SK-N-SH (cell line): ENCODE measurements around the gene RCOR3. TPM values are rescaled to one million over a fixed set of nuclear protein-coding genes. Genes with fewer than 3 reads are reported as not detected.
"Not testable (repeated sequence)": the region's sequence is repeated elsewhere in the genome, so short reads cannot be mapped to it uniquely, and the experiment has no call there.

Source experiments
- CTCF ChIA-PET: fragments of 300-600, 350-600 bp; formaldehyde crosslinking; extraction: SDS; loops from one replicate; lab custom pipeline; 2021; lab: Yijun Ruan, JAX
- POLR2A ChIA-PET: fragments of 350-600 bp; sonication (Branson Sonifier 250); formaldehyde crosslinking; extraction: SDS; loops from one replicate; lab custom pipeline; 2020; ENCODE audit warnings: antibody characterized with exemption, inconsistent platforms; lab: Yijun Ruan, JAX
- DNase-seq: peaks from one replicate; pipeline ENCODE4 v3.0.0; 2012
- H2AFZ ChIP-seq: fragments of 200-600 bp; sonication (generic); 2 replicates; pipeline ENCODE4 v1.8.1; 2016; ENCODE audit warnings: antibody characterized with exemption, mild to moderate bottlenecking, low read depth
- H3F3A ChIP-seq: fragments of 200-600 bp; sonication (generic); replicated peaks from 2 replicates; pipeline ENCODE3; 2016; ENCODE audit warnings: antibody characterized with exemption, mild to moderate bottlenecking; ENCODE audit not compliant: insufficient read depth
- H3K27ac ChIP-seq, 2 experiments: fragments of 200-500 bp in 1 of 2; fragments of 200-600 bp in 1 of 2; sonication (Bioruptor generic) in 1 of 2; sonication (generic), shearing (Covaris generic) in 1 of 2; 2 replicates each; pipeline versions ENCODE4 v1.5.1 to v1.6.1; 2014 to 2016; ENCODE audit warnings: low read depth in 2 of 2, inconsistent platforms in 1 of 2, low read length in 1 of 2, mild to moderate bottlenecking in 1 of 2, mixed read lengths in 1 of 2
- H3K27me3 ChIP-seq: fragments of 200-600 bp; sonication (generic), shearing (Covaris generic); 2 replicates; pipeline ENCODE4 v1.6.1; 2016; ENCODE audit warnings: mixed run types; ENCODE audit not compliant: insufficient read depth
- H3K36me3 ChIP-seq, 2 experiments: fragments of 200-500 bp in 1 of 2; fragments of 200-600 bp in 1 of 2; sonication (Bioruptor generic) in 1 of 2; sonication (generic) in 1 of 2; replicated peaks in 1 of 2; 2 replicates each; pipeline versions ENCODE3 to v1.5.1; 2014 to 2016; ENCODE audit warnings: low read length in 1 of 2, mild to moderate bottlenecking in 1 of 2; ENCODE audit not compliant: insufficient read depth in 2 of 2, control insufficient read depth in 1 of 2
- H3K4me1 ChIP-seq, 2 experiments: fragments of 200-500 bp in 1 of 2; fragments of 200-600 bp in 1 of 2; sonication (Bioruptor generic) in 1 of 2; sonication (generic), shearing (Covaris generic) in 1 of 2; 2 replicates each; pipeline versions ENCODE4 v1.5.1 to v1.6.1; 2014 to 2016; ENCODE audit warnings: low read depth in 1 of 2, low read length in 1 of 2, mixed run types in 1 of 2; ENCODE audit not compliant: insufficient read depth in 2 of 2, control insufficient read depth in 1 of 2
- H3K4me2 ChIP-seq: fragments of 200-600 bp; sonication (generic), shearing (Covaris generic); 2 replicates; pipeline ENCODE4 v1.6.1; 2017; ENCODE audit warnings: mixed run types
- H3K4me3 ChIP-seq, 2 experiments: fragments of 200-500 bp in 1 of 2; fragments of 200-600 bp in 1 of 2; sonication (Bioruptor generic) in 1 of 2; sonication (generic), shearing (Covaris generic) in 1 of 2; 2 replicates each; pipeline versions ENCODE4 v1.5.1 to v1.8.1; 2014 to 2016; ENCODE audit warnings: low read depth in 2 of 2, inconsistent platforms in 1 of 2, low read length in 1 of 2, mild to moderate bottlenecking in 1 of 2, mixed read lengths in 1 of 2, moderate library complexity in 1 of 2
- H3K79me2 ChIP-seq: fragments of 200-600 bp; sonication (generic); 2 replicates; pipeline ENCODE4 v1.8.1; 2017; ENCODE audit warnings: mild to moderate bottlenecking; ENCODE audit not compliant: insufficient read depth
- H3K9ac ChIP-seq: fragments of 200-600 bp; sonication (generic); 2 replicates; pipeline ENCODE4 v1.6.1; 2017; ENCODE audit warnings: mixed run types
- H3K9me2 ChIP-seq: fragments of 200-600 bp; sonication (generic); 2 replicates; pipeline ENCODE4 v1.6.1; 2017; ENCODE audit warnings: mixed run types
- H3K9me3 ChIP-seq: fragments of 200-600 bp; sonication (generic); 2 replicates; pipeline ENCODE4 v1.6.1; 2017; ENCODE audit warnings: mixed run types, mild to moderate bottlenecking, moderate library complexity
- H4K20me1 ChIP-seq: fragments of 200-600 bp; sonication (generic); 2 replicates; pipeline ENCODE4 v1.6.1; 2017; ENCODE audit warnings: mild to moderate bottlenecking, mixed run types; ENCODE audit not compliant: insufficient read depth
- CHD2 ChIP-seq: fragments of 150-350 bp; IDR thresholded peaks from 2 replicates; pipeline ENCODE4 v1.6.1; 2018; ENCODE audit warnings: low read length; ENCODE audit not compliant: partially characterized antibody
- ELF1 ChIP-seq: IDR thresholded peaks from 2 replicates; pipeline ENCODE4 v1.4.0; 2012
- EZH2phosphoT487 ChIP-seq: fragments of 200-600 bp; sonication (generic); IDR thresholded peaks from 2 replicates; pipeline ENCODE4 v1.6.1; 2017; ENCODE audit warnings: low read depth, mixed run types, mild to moderate bottlenecking, antibody characterized with exemption, moderate library complexity, borderline replicate concordance
- JUND ChIP-seq: IDR thresholded peaks from 2 replicates; pipeline ENCODE4 v1.4.0; 2012
- MEF2A ChIP-seq: IDR thresholded peaks from 2 replicates; pipeline ENCODE4 v1.4.0; 2012; ENCODE audit warnings: low read depth, borderline replicate concordance
- RXRA ChIP-seq: IDR thresholded peaks from 2 replicates; pipeline ENCODE4 v1.4.0; 2012; ENCODE audit warnings: low read depth, mild to moderate bottlenecking, borderline replicate concordance
- TCF12 ChIP-seq: IDR thresholded peaks from 2 replicates; pipeline ENCODE4 v1.4.0; 2012
- TEAD4 ChIP-seq: IDR thresholded peaks from 2 replicates; pipeline ENCODE4 v1.4.0; 2012; ENCODE audit warnings: mild to moderate bottlenecking, borderline replicate concordance; ENCODE audit not compliant: insufficient read depth
- USF1 ChIP-seq: IDR thresholded peaks from 2 replicates; pipeline ENCODE4 v1.4.0; 2012; ENCODE audit warnings: low read depth, borderline replicate concordance
- YY1 ChIP-seq: IDR thresholded peaks from 2 replicates; pipeline ENCODE4 v1.4.0; 2012; ENCODE audit warnings: low read depth, mild to moderate bottlenecking
- ZBTB33 ChIP-seq: IDR thresholded peaks from 2 replicates; pipeline ENCODE4 v1.4.0; 2012; ENCODE audit warnings: low read depth, borderline replicate concordance
- WGBS: methylation state at CpG from one replicate; pipeline ENCODE4 v1.1.6; 2017; ENCODE audit warnings: low lambda C conversion rate; 5-methylcytosine and 5-hydroxymethylcytosine counted together
- polyA plus RNA-seq, 3 experiments: library from polyadenylated mRNA; depleted of rRNA; stranded (reverse); fragments of >200 nt; gene quantifications; 2 replicates each; pipeline ENCODE4 v1.2.3, GENCODE V29; 2012

Gene RCOR3
- polyA plus RNA-seq, 1 of the 3 experiments (the other 2 are of a cell fraction), result 18.7 TPM

- Histone ChIP-seq H3K79me2 (no peaks in the 10 kb centered on the region), H4K20me1 (no peaks in the 10 kb centered on the region), H3K9me3 (no peaks in the 10 kb centered on the region), H3K4me1 (no peaks in the 10 kb centered on the region), H3K36me3 (no peaks in the 10 kb centered on the region)
- no peak for DNase-seq
- no peak for TF ChIP-seq RXRA
- TF ChIP-seq CHD2, result no peak
- no peak for TF ChIP-seq MEF2A
- no peak for TF ChIP-seq EZH2phosphoT487
- no peak for TF ChIP-seq ZBTB33
- TF ChIP-seq TCF12, result no peak
- no peak for TF ChIP-seq JUND
- no peak for TF ChIP-seq TEAD4
- TF ChIP-seq YY1, result no peak
- no peak for TF ChIP-seq ELF1
- TF ChIP-seq, all 33 proteins: peak for 0
- WGBS, result 87% methylated on average over 9 of the region's 9 CpGs
- Histone ChIP-seq H3K4me2 (no peak overlapping the region), H3K4me3 (no peak overlapping the region), H3K9me2 (no peaks in the 10 kb centered on the region), H3K27me3 (no peaks in the 10 kb centered on the region), H3F3A (no peaks in the 10 kb centered on the region), H3K27ac (no peak overlapping the region), H3K9ac (no peak overlapping the region), H2AFZ (no peak overlapping the region)
- POLR2A ChIA-PET, result no interaction called here
- CTCF ChIA-PET, result no interaction called here
Measured at GRCh38 chr1:211237579-211237978, 21.6 kb upstream of the RCOR3 start.

- H4K20me1 ChIP-seq, H3K27me3 ChIP-seq, H3K9me3 ChIP-seq, H3K27ac ChIP-seq, H2AFZ ChIP-seq, H3K9me2 ChIP-seq, H3K9ac ChIP-seq, DNase-seq, H3K4me1 ChIP-seq, H3F3A ChIP-seq, POLR2A ChIA-PET, H3K4me2 ChIP-seq, H3K4me3 ChIP-seq, H3K79me2 ChIP-seq, H3K36me3 ChIP-seq: not testable (repeated sequence)
- WGBS, result 78% methylated on average over 8 of the region's 8 CpGs
- CTCF ChIA-PET, result interaction anchor here (0.6 kb wide), 1 partner anchor 1629 kb away, joined by 3 read pairs; no protein-coding TSS in a partner anchor
Measured at GRCh38 chr1:211240567-211240966, 18.6 kb upstream of the RCOR3 start.

GRCh38 chr1:211241071-211241470, 18.1 kb upstream of the RCOR3 start:
- TF ChIP-seq USF1 (no peak), TEAD4 (no peak)
- Histone ChIP-seq H3K36me3 (no peaks in the 10 kb centered on the region), H3K27ac (no peak overlapping the region), H3K4me1 (no peaks in the 10 kb centered on the region), H3K4me3 (no peak overlapping the region), H3K79me2 (no peaks in the 10 kb centered on the region), H4K20me1 (no peaks in the 10 kb centered on the region), H3K4me2 (no peak overlapping the region), H3K27me3 (no peaks in the 10 kb centered on the region), H3F3A (no peaks in the 10 kb centered on the region), H3K9ac (no peak overlapping the region), H3K9me2 (no peaks in the 10 kb centered on the region), H2AFZ (no peak overlapping the region), H3K9me3 (no peaks in the 10 kb centered on the region)
- ChIA-PET POLR2A (no interaction called here), CTCF (interaction anchor here (0.6 kb wide), 1 partner anchor 1630 kb away, joined by 3 read pairs; no protein-coding TSS in a partner anchor)
- no peak for DNase-seq
- WGBS, result 84% methylated on average over 1 of the region's 1 CpG

- H3K36me3 ChIP-seq, H3K4me1 ChIP-seq, H3K4me2 ChIP-seq, H3K4me3 ChIP-seq, H3F3A ChIP-seq, H3K27ac ChIP-seq, H3K9me2 ChIP-seq, H4K20me1 ChIP-seq, H2AFZ ChIP-seq, POLR2A ChIA-PET, H3K9ac ChIP-seq, H3K27me3 ChIP-seq, H3K9me3 ChIP-seq, DNase-seq, H3K79me2 ChIP-seq: not testable (repeated sequence)
- CTCF ChIA-PET, result interaction anchor here (1.2 to 2.0 kb wide), 2 partner anchors 13 to 14 kb away, joined by 3 to 8 read pairs; no protein-coding TSS in a partner anchor
- 90% methylated on average over 5 of the region's 5 CpGs for WGBS
Measured at GRCh38 chr1:211243639-211244038, 15.5 kb upstream of the RCOR3 start.
